Myocyte (in vitro differentiated cells): ENCODE data around the gene PTPRQ. TPM values are rescaled to one million over a fixed set of nuclear protein-coding genes. Genes with fewer than 3 reads are reported as not detected.

Experiments used
- DNase-seq: peaks from one replicate; pipeline ENCODE4 v3.0.0-alpha.2; 2012; ENCODE audit warnings: low read depth
- total RNA-seq: library from RNA; depleted of rRNA; stranded (reverse); fragments of >200 nt; gene quantifications from 2 replicates; pipeline ENCODE4 v1.2.3, GENCODE V29; 2014

Gene PTPRQ
- total RNA-seq, 1 donor from 2014 or later, result 0.72 TPM

GRCh38 chr12:80559766-80560165 is 115.7 kb downstream of the PTPRQ start:
- DNase-seq, result no peak

GRCh38 chr12:80565271-80565670 is 121.2 kb downstream of the PTPRQ start:
- DNase-seq, result peak; percentile 74

GRCh38 chr12:80567401-80567800 is 123.4 kb downstream of the PTPRQ start:
- DNase-seq, result no peak

- DNase-seq, result no peak
Observed at GRCh38 chr12:80576641-80577418, 132.8 kb downstream of the PTPRQ start.

GRCh38 chr12:80580254-80580653 is 136.2 kb downstream of the PTPRQ start:
- peak; percentile 88 for DNase-seq

- DNase-seq, result no peak
Observed at GRCh38 chr12:80581783-80582182, 137.7 kb downstream of the PTPRQ start.

GRCh38 chr12:80582431-80582830 is 138.4 kb downstream of the PTPRQ start:
- no peak for DNase-seq

- no peak for DNase-seq
Observed at GRCh38 chr12:80589077-80589476, 145.0 kb downstream of the PTPRQ start.

- no peak for DNase-seq
Observed at GRCh38 chr12:80590085-80590484, 146.1 kb downstream of the PTPRQ start.

GRCh38 chr12:80593766-80594165 is 149.7 kb downstream of the PTPRQ start:
- peak; percentile 61 for DNase-seq

GRCh38 chr12:80596509-80596908 is 152.5 kb downstream of the PTPRQ start:
- no peak for DNase-seq

- peak; percentile 77 for DNase-seq
Observed at GRCh38 chr12:80598004-80598606, 154.1 kb downstream of the PTPRQ start.

- no peak for DNase-seq
Observed at GRCh38 chr12:80602455-80602854, 158.4 kb downstream of the PTPRQ start.

GRCh38 chr12:80607361-80608135 is 163.5 kb downstream of the PTPRQ start:
- DNase-seq, result no peak

- no peak for DNase-seq
Observed at GRCh38 chr12:80617733-80618132, 173.7 kb downstream of the PTPRQ start.

GRCh38 chr12:80620281-80620680 is 176.2 kb downstream of the PTPRQ start:
- no peak for DNase-seq

GRCh38 chr12:80622271-80622670 is 178.2 kb downstream of the PTPRQ start:
- DNase-seq, result peak; percentile 48

GRCh38 chr12:80625051-80625450 is 181.0 kb downstream of the PTPRQ start:
- DNase-seq, result no peak

- no peak for DNase-seq
Observed at GRCh38 chr12:80625901-80626300, 181.9 kb downstream of the PTPRQ start.

- DNase-seq, result peak; percentile 61
Observed at GRCh38 chr12:80627782-80628181, 183.7 kb downstream of the PTPRQ start.

GRCh38 chr12:80632835-80633234 is 188.8 kb downstream of the PTPRQ start:
- peak; percentile 61 for DNase-seq

- DNase-seq, result peak; percentile 38
Observed at GRCh38 chr12:80634903-80635302, 190.9 kb downstream of the PTPRQ start.
